Endothelial cell (in vitro differentiated cells): ENCODE measurements around the gene ULBP3. TPM values are rescaled to one million over a fixed set of nuclear protein-coding genes. Genes with fewer than 3 reads are reported as not detected.

Experiments
- DNase-seq: peaks from one replicate; pipeline ENCODE4 v3.0.0; 2021; ENCODE audit warnings: low spot score
- H3K27ac Mint-ChIP-seq: one replicate; pipeline ENCODE4 v1.8.0; 2021; ENCODE audit warnings: mixed read lengths, inconsistent platforms; ENCODE audit not compliant: unreplicated experiment
- H3K27me3 Mint-ChIP-seq: one replicate; pipeline ENCODE4 v1.8.0; 2021; ENCODE audit warnings: mild to moderate bottlenecking, moderate library complexity, mixed read lengths, inconsistent platforms; ENCODE audit not compliant: unreplicated experiment
- H3K36me3 Mint-ChIP-seq: one replicate; pipeline ENCODE4 v1.8.0; 2021; ENCODE audit warnings: mild to moderate bottlenecking, low read depth, mixed read lengths, inconsistent platforms; ENCODE audit not compliant: unreplicated experiment
- H3K4me1 Mint-ChIP-seq: one replicate; pipeline ENCODE4 v1.8.0; 2021; ENCODE audit warnings: mild to moderate bottlenecking, mixed read lengths, inconsistent platforms; ENCODE audit not compliant: unreplicated experiment
- H3K4me3 Mint-ChIP-seq: one replicate; pipeline ENCODE4 v1.8.0; 2021; ENCODE audit warnings: mild to moderate bottlenecking, mixed read lengths, inconsistent platforms; ENCODE audit not compliant: unreplicated experiment
- H3K9me3 Mint-ChIP-seq: one replicate; pipeline ENCODE4 v1.8.0; 2021; ENCODE audit warnings: mixed read lengths, inconsistent platforms; ENCODE audit not compliant: unreplicated experiment
- CTCF ChIP-seq: fragments of 200-600 bp; sonication (generic); IDR thresholded peaks from one replicate; pipeline ENCODE4 v1.5.0; 2021; ENCODE audit warnings: antibody characterized with exemption; ENCODE audit not compliant: unreplicated experiment
- total RNA-seq: library from RNA; stranded (reverse); fragmentation: NEBNext Ultra II Directional; extraction: Animal tissue kit (Norgen Biotek cat#: 25700); gene quantifications from one replicate; pipeline ENCODE4 v1.2.1, GENCODE V29; 2021; ENCODE audit not compliant: unreplicated experiment

ULBP3 gene
- total RNA-seq, 1 donor from 2014 or later: 16.0 TPM

GRCh38 chr6:150048099-150048498 lies 20.8 kb downstream of the ULBP3 start:
- peaks cover 2% of the 10 kb centered on the region for H3K27me3 Mint-ChIP-seq
- H3K4me1 Mint-ChIP-seq: no peaks in the 10 kb centered on the region
- DNase-seq: no peak

GRCh38 chr6:150046943-150047342 lies 22.0 kb downstream of the ULBP3 start:
- Mint-ChIP-seq H3K27ac (no peak overlapping the region), H3K36me3 (peaks cover 5% of the 10 kb centered on the region), H3K27me3 (peaks cover 3% of the 10 kb centered on the region), H3K4me3 (no peak overlapping the region), H3K4me1 (no peaks in the 10 kb centered on the region), H3K9me3 (no peaks in the 10 kb centered on the region)
- no peak for DNase-seq
- TF ChIP-seq CTCF: no peak

More at GRCh38 chr6:150048099-150048498, 20.8 kb downstream of the ULBP3 start:
- TF ChIP-seq CTCF: no peak
- Mint-ChIP-seq H3K27ac (no peak overlapping the region), H3K4me3 (no peak overlapping the region), H3K9me3 (no peaks in the 10 kb centered on the region), H3K36me3 (peaks cover 4% of the 10 kb centered on the region)

- Mint-ChIP-seq H3K27me3 (peaks cover 11% of the 10 kb centered on the region), H3K4me3 (no peak overlapping the region), H3K36me3 (peaks cover 4% of the 10 kb centered on the region), H3K4me1 (no peaks in the 10 kb centered on the region), H3K9me3 (no peaks in the 10 kb centered on the region), H3K27ac (no peak overlapping the region)
- no peak for TF ChIP-seq CTCF
- no peak for DNase-seq
Observed at GRCh38 chr6:150044621-150045145, 24.2 kb downstream of the ULBP3 start.

GRCh38 chr6:150043501-150044412 lies 25.2 kb downstream of the ULBP3 start:
- Mint-ChIP-seq H3K27me3 (peaks cover 14% of the 10 kb centered on the region), H3K36me3 (peaks cover 4% of the 10 kb centered on the region), H3K27ac (no peak overlapping the region), H3K4me3 (no peak overlapping the region), H3K4me1 (peaks cover 2% of the 10 kb centered on the region), H3K9me3 (no peaks in the 10 kb centered on the region)
- DNase-seq: no peak
- no peak for TF ChIP-seq CTCF

- no peak for TF ChIP-seq CTCF
- Mint-ChIP-seq H3K27me3 (peaks cover 20% of the 10 kb centered on the region), H3K4me3 (no peak overlapping the region), H3K4me1 (peaks cover 6% of the 10 kb centered on the region), H3K9me3 (no peaks in the 10 kb centered on the region), H3K36me3 (peaks cover 4% of the 10 kb centered on the region), H3K27ac (no peak overlapping the region)
- no peak for DNase-seq
Observed at GRCh38 chr6:150043096-150043495, 25.8 kb downstream of the ULBP3 start.
